Ramos (cell line): ENCODE data around the gene NAB1.

ENCODE experiments used
- in situ Hi-C: fragments of 300-500 bp; cut with MboI; formaldehyde crosslinking; loops from one replicate; pipeline ENCODE4 v1.14.3; 2022; ENCODE audit warnings: low sequenced_read_pairs; ENCODE audit not compliant: unreplicated experiment

The NAB1 gene

GRCh38 chr2:190664240-190664639 is 15.4 kb downstream of the NAB1 start:
- in situ Hi-C loops: loop anchor here (25.0 kb wide), 1 partner anchor 277 kb away; no protein-coding TSS in a partner anchor

GRCh38 chr2:190666895-190667294 is 18.0 kb downstream of the NAB1 start:
- in situ Hi-C loops: loop anchor here (25.0 kb wide), 1 partner anchor 280 kb away; no protein-coding TSS in a partner anchor

GRCh38 chr2:190668892-190669291 is 20.0 kb downstream of the NAB1 start:
- in situ Hi-C loops: loop anchor here (25.0 kb wide), 1 partner anchor 282 kb away; no protein-coding TSS in a partner anchor

- in situ Hi-C loops: loop anchor here (25.0 kb wide), 1 partner anchor 283 kb away; no protein-coding TSS in a partner anchor
Measured at GRCh38 chr2:190670182-190670946, 21.5 kb downstream of the NAB1 start.

GRCh38 chr2:190674966-190675650 is 26.2 kb downstream of the NAB1 start:
- in situ Hi-C loops: loop anchor here (25.0 kb wide), 2 partner anchors 288 to 588 kb away; no protein-coding TSS in a partner anchor

GRCh38 chr2:190677255-190677654 is 28.4 kb downstream of the NAB1 start:
- in situ Hi-C loops: loop anchor here (25.0 kb wide), 1 partner anchor 590 kb away; no protein-coding TSS in a partner anchor

GRCh38 chr2:190678444-190679162 is 29.7 kb downstream of the NAB1 start:
- in situ Hi-C loops: loop anchor here (25.0 kb wide), 1 partner anchor 591 kb away; no protein-coding TSS in a partner anchor

- in situ Hi-C loops: loop anchor here (25.0 kb wide), 1 partner anchor 592 kb away; no protein-coding TSS in a partner anchor
Measured at GRCh38 chr2:190679391-190679790, 30.5 kb downstream of the NAB1 start.

GRCh38 chr2:190679813-190680591 is 31.1 kb downstream of the NAB1 start:
- in situ Hi-C loops: loop anchor here (25.0 kb wide), 1 partner anchor 593 kb away; no protein-coding TSS in a partner anchor

- in situ Hi-C loops: loop anchor here (25.0 kb wide), 1 partner anchor 595 kb away; no protein-coding TSS in a partner anchor
Measured at GRCh38 chr2:190682168-190682567, 33.3 kb downstream of the NAB1 start.

GRCh38 chr2:190683802-190684201 is 34.9 kb downstream of the NAB1 start:
- in situ Hi-C loops: loop anchor here (25.0 kb wide), 1 partner anchor 597 kb away; no protein-coding TSS in a partner anchor

GRCh38 chr2:190684931-190685330 is 36.0 kb downstream of the NAB1 start:
- in situ Hi-C loops: loop anchor here (25.0 kb wide), 1 partner anchor 598 kb away; no protein-coding TSS in a partner anchor

- in situ Hi-C loops: loop anchor here (25.0 kb wide), 1 partner anchor 598 kb away; no protein-coding TSS in a partner anchor
Measured at GRCh38 chr2:190685333-190685732, 36.5 kb downstream of the NAB1 start.

GRCh38 chr2:190693533-190694232 is 44.8 kb downstream of the NAB1 start:
- in situ Hi-C loops: loop anchor here (25.0 kb wide), 1 partner anchor 606 kb away; no protein-coding TSS in a partner anchor

GRCh38 chr2:190694479-190694878 is 45.6 kb downstream of the NAB1 start:
- in situ Hi-C loops: loop anchor here (25.0 kb wide), 1 partner anchor 607 kb away; no protein-coding TSS in a partner anchor

GRCh38 chr2:190695739-190696138 is 46.9 kb downstream of the NAB1 start:
- in situ Hi-C loops: loop anchor here (25.0 kb wide), 1 partner anchor 608 kb away; no protein-coding TSS in a partner anchor

GRCh38 chr2:190696792-190697398 is 48.0 kb downstream of the NAB1 start:
- in situ Hi-C loops: loop anchor here (25.0 kb wide), 1 partner anchor 610 kb away; no protein-coding TSS in a partner anchor

- in situ Hi-C loops: loop anchor here (25.0 kb wide), 1 partner anchor 610 kb away; no protein-coding TSS in a partner anchor
Measured at GRCh38 chr2:190697421-190697820, 48.5 kb downstream of the NAB1 start.
